ENCODE measurements around the gene MB21D2.
A peak's percentile ranks its signal among the peaks of the same experiment; 100 is the strongest.

The MB21D2 gene

DNA sequence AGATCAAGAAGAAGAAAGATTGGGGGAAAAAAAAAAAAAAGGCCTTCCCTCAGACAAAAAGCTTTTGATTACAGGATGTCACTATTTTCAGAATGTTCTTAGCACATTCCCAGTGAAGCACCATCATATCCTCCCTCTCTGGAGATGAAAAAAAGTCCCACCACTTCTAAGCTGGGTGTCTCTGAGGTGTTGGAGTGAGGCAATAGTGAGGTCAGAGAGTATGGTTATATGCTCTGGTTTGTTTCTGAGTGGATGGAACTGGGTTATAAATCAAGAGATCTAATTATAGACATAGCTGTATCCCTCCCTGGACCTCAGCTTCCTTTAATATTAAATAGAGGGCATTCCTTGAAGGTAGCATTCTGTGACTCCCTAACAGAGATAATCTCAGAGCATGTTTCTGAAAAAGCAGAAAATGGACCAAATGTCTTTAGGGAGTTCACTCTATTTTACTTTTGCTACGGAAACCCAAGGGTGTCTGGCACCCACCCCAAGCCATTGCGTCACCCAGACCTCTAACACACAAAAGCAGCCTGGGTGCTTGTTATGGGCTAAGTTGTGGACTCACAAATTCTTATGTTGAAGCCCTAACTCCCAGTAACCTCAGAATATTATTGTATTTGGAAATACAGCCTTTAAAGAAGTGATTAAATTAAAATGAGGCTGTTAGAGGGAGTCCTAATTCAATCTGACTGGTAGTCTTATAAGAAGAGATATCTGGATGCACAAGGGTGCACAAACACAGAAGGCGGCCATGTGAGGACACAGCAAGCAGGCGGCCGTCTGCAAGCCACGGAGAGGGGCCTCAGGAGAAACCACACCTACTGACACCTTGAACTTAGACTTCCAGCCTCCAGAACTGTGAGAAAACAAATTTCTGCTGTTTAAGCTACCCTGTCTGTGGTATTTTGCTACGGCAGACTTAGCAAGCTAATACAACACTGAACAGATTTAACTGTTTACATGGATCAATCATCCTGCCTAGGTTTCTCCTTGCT lies 81.5 kb downstream of the MB21D2 start:
- TF ChIP-seq, protein P1, sequence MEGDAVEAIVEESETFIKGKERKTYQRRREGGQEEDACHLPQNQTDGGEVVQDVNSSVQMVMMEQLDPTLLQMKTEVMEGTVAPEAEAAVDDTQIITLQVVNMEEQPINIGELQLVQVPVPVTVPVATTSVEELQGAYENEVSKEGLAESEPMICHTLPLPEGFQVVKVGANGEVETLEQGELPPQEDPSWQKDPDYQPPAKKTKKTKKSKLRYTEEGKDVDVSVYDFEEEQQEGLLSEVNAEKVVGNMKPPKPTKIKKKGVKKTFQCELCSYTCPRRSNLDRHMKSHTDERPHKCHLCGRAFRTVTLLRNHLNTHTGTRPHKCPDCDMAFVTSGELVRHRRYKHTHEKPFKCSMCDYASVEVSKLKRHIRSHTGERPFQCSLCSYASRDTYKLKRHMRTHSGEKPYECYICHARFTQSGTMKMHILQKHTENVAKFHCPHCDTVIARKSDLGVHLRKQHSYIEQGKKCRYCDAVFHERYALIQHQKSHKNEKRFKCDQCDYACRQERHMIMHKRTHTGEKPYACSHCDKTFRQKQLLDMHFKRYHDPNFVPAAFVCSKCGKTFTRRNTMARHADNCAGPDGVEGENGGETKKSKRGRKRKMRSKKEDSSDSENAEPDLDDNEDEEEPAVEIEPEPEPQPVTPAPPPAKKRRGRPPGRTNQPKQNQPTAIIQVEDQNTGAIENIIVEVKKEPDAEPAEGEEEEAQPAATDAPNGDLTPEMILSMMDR (IDR thresholded peaks at IDR 0.05; ENCODE audit: low read depth, low read length, missing control alignments) = no peak
- DNase-seq (ENCODE audit: low read depth) = no peak
- in situ Hi-C loops (cut with HindIII; ENCODE audit: low sequenced_read_pairs) = no loop called here
- no peak overlapping the region for H3K4me3 ChIP-seq (ENCODE audit: low read depth, low read length)

DNA sequence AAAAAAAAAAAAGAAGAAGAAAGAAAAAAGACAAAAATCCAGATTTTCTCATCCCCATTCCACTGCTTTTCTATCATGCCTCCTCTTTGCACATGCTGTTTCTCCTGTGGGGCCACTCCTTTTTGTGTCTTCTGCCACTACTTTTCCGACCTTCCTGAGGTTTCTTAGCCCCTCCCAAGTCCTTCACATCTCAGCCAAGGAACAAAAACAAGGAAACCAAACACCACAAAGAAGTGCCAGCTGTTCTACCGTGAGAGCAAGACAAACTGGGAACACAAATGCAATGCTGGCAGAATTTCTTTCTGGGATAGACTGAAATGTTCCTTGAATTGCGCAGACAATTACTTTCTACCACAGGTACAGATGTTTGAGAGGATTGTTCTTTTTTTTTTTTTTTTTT lies 83.2 kb downstream of the MB21D2 start:
- no peak overlapping the region for H3K4me3 ChIP-seq (ENCODE audit: low read depth, low read length)
- in situ Hi-C loops (cut with HindIII; ENCODE audit: low sequenced_read_pairs) = no loop called here
- TF ChIP-seq, protein P1 (IDR thresholded peaks at IDR 0.05; ENCODE audit: low read depth, low read length, missing control alignments) = no peak
- DNase-seq (ENCODE audit: low read depth) = no peak

DNA sequence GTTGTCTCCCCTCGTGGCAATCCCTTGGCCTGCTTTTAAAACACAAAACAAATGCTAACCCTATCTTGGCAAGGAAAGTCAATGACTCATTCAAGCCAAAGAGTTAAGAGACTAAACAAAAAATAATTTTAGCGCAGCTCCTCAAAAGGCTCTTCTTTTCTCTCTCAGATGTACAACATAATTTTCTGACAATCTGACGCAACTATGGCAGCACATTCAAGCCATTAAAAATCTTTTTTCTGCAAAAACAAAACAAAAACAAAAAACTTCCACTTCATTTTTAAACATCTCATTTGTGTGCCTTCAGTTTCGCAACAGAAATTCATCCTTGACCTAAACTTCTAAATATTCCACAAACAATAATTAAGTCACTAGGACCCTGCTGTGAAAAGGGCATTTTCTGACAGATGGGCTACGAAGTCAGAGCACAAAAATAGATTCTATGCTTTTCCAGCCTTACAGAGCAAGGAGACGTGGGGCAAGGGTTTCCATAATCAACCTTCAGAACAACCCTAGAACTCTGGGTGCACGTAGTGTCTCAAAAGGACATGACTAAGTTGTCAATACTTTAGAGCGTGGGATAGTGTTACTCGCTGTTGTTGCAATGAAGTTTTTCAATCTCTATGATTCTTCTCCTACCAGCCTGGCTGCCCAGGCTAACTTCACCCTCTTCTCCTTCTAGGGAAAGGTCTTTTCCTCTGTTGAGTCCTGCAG lies 84.3 kb downstream of the MB21D2 start:
- TF ChIP-seq, protein P1 (IDR thresholded peaks at IDR 0.05; ENCODE audit: low read depth, low read length, missing control alignments) = no peak
- DNase-seq (ENCODE audit: low read depth) = peak; percentile 84
- in situ Hi-C loops (cut with HindIII; ENCODE audit: low sequenced_read_pairs) = no loop called here
- H3K4me3 ChIP-seq (ENCODE audit: low read depth, low read length) = no peak overlapping the region

DNA sequence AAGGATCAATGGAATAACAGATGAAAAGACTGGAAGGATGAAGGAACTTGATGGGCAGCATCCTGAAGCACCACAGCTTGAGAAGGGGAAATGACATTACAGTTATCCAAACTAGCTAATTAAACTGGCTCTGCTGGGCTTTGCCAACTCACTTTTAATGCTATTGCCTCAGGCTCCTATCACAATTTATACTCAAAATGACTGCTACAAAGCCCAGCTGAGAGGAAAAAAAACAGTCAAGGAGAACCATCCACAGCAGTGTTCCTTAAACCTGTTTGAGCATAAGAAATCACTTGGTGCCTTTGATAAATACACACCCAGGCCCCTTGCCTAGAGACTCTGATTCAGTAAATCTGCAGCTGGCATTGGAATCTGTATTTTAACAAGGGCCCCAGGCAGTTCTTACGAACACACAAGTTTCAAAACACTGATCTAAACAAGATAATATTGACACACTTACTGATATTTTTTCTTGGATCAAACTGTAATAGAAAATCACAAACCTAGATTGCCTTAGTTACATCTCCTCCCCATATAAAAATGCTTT lies 85.8 kb downstream of the MB21D2 start:
- no peak for DNase-seq (ENCODE audit: low read depth)
- TF ChIP-seq, protein P1 (IDR thresholded peaks at IDR 0.05; ENCODE audit: low read depth, low read length, missing control alignments) = no peak
- in situ Hi-C loops (cut with HindIII; ENCODE audit: low sequenced_read_pairs) = no loop called here
- no peak overlapping the region for H3K4me3 ChIP-seq (ENCODE audit: low read depth, low read length)

DNA sequence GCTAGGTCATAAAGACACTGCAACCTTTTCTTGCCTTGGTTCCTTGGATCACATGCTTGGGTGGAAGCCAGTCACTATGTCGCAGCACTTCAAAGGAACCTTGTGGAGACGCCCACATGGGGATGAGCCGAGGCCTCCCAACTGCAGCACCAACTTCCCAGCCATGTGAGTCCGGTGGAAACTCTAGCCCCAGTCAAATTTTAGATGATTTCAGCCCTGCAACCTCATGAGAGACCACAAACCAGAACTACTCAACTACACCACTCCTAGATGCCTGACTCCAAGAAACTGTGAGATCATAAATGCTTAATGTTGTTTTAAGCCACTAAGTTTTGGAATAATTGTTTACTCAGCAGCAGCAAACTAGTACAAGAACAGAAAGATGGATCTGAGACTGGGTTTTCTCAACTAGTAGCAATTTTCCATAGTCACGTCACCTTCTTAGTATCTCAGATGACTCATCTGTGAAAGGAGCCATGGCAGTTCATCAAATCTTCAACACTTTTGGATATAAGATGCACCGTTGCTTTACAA lies 86.5 kb downstream of the MB21D2 start:
- TF ChIP-seq, protein P1 (IDR thresholded peaks at IDR 0.05; ENCODE audit: low read depth, low read length, missing control alignments) = no peak
- H3K4me3 ChIP-seq (ENCODE audit: low read depth, low read length) = no peak overlapping the region
- DNase-seq (ENCODE audit: low read depth) = peak; percentile 83
- in situ Hi-C loops (cut with HindIII; ENCODE audit: low sequenced_read_pairs) = no loop called here

All from astrocyte of the cerebellum (primary cell).